ENCODE data around the gene OR6C65. TPM values are rescaled to one million over a fixed set of nuclear protein-coding genes. Genes with fewer than 3 reads are reported as not detected.

Gene OR6C65
- total and polyA plus RNA-seq, 2 donors (not counting 1 experiment from before 2014, with no cell fraction given): not detected

DNA sequence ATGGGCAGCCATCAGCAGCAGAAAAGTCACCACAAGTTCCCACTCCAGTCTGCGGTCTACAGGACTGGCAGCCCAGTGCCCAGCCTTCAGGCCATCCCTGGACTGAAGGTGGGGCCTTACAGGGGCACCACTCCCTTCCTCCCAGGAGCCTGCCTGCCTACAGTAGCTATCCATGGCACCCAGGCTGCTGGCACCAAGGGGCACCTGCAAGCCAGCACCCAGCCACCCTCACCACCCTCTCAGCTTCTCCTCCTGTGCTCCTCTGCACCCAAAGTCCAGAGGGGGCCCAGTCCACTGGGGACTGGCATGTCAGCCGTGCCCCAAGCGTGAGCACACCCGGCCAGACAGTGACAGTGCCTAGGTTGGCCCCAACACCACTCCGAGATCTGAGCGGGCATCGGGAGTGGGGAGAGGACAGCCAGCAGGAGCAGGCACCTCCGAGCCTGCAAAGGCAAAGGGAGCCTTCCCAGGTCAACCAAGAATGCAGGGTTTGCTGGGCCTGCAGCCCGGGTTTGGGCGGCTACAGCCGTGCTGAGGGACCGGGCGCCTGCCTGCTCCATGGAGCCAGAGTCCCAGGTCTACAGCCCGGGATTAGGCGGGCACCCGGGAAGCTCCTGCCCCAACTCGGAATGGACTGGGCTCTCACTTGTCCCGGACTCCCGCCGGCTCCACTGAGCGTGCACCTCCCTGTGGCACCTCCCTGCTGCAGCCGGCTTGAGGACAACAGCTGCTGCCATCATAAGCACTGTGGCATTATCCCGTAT, 8.1 kb upstream of the OR6C65 start:
- Mint-ChIP-seq H3K27me3 (peaks cover 11% of the 10 kb centered on the region), H3K9me3 (ENCODE audit: insufficient read depth) (no peaks in the 10 kb centered on the region), H3K27ac (no peak overlapping the region), H3K4me3 (no peak overlapping the region), H3K4me1 (no peaks in the 10 kb centered on the region)
- H3K4me1 ChIP-seq (ENCODE audit: control insufficient read depth in 2 of 2, insufficient read depth in 2 of 2, low read length in 2 of 2): no peaks in the 10 kb centered on the region
- ChIA-PET CTCF (no interaction called here), POLR2A (no interaction called here)
- H3K36me3 ChIP-seq (replicated peaks in 1 of 2; ENCODE audit: control extremely low read depth in 1 of 2, control insufficient read depth in 1 of 2, extremely low read depth in 1 of 2, insufficient read depth in 2 of 2, low read length in 1 of 2): no peaks in the 10 kb centered on the region
- no peak for TF ChIP-seq CTCF (IDR thresholded peaks at IDR 0.05)
- TF ChIP-seq EZH2 (IDR thresholded peaks at IDR 0.05; ENCODE audit: borderline replicate concordance, insufficient read depth, low read depth, low read length, poor library complexity, severe bottlenecking): no peak
- peaks cover 0 to 5% (median 1%) of the 10 kb centered on the region in 4 experiments for H3K27me3 ChIP-seq (replicated peaks in 1 of 4; ENCODE audit: control extremely low read depth in 1 of 4, control insufficient read depth in 3 of 4, insufficient read depth in 4 of 4, low read length in 3 of 4)
- no peak overlapping the region for H3K9ac ChIP-seq (ENCODE audit: low read length)
- no peak for DNase-seq
- H3K9me3 ChIP-seq (ENCODE audit: control extremely low read depth in 1 of 3, control insufficient read depth in 2 of 3, insufficient read depth in 1 of 3, low read length in 2 of 3): peaks cover 0 to 13% (median 0%) of the 10 kb centered on the region in 3 donors
- no peaks in the 10 kb centered on the region for H3K79me2 ChIP-seq (ENCODE audit: control insufficient read depth, insufficient read depth, low read length)
- no peak for ATAC-seq (ENCODE audit: low read depth)
- 90% methylated on average over 23 of the region's 23 CpGs for WGBS (ENCODE audit: insufficient coverage)
- H4K20me1 ChIP-seq (ENCODE audit: control insufficient read depth, insufficient read depth, low read length, poor library complexity, severe bottlenecking): no peaks in the 10 kb centered on the region
- H3K4me3 ChIP-seq (ENCODE audit: control extremely low read depth in 1 of 5, extremely low read depth in 1 of 5, insufficient read depth in 1 of 5, low read depth in 2 of 5, low read length in 4 of 5): no peak overlapping the region
- H2AFZ ChIP-seq (ENCODE audit: insufficient read depth, low read depth, low read length, poor library complexity, severe bottlenecking): no peak overlapping the region
- no peak overlapping the region for H3K27ac ChIP-seq (ENCODE audit: low read length in 2 of 2)
- no peak overlapping the region for H3K4me2 ChIP-seq (replicated peaks; ENCODE audit: low read depth, low read length, poor library complexity, severe bottlenecking)
- intact Hi-C loops (cut with micrococcal nuclease): no loop called here

DNA sequence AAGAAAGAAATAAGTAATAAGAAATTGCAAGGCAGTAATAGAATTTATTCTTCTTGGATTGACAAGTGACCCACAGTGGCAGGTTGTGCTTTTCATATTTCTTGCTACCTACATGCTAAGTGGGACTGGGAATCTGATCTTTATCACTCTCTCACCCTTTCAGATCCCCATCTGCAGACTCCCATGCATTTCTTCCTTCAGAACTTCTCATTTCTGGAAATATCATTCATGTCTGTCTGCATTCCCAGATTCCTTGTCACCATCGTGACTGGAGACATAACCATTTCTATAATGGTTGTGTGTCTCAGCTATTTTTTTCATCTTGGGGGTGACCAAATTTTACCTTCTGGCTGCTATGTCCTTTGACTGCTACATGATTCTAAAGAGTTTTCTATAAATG, 4.0 kb upstream of the OR6C65 start:
- Mint-ChIP-seq H3K4me3 (no peak overlapping the region), H3K9me3 (ENCODE audit: insufficient read depth) (no peaks in the 10 kb centered on the region), H3K27me3 (peaks cover 36% of the 10 kb centered on the region), H3K4me1 (no peaks in the 10 kb centered on the region), H3K27ac (no peak overlapping the region)
- Histone ChIP-seq H3K27me3 (replicated peaks in 1 of 4; ENCODE audit: control extremely low read depth in 1 of 4, control insufficient read depth in 3 of 4, insufficient read depth in 4 of 4, low read length in 3 of 4) (peaks cover 0 to 5% (median 1%) of the 10 kb centered on the region in 4 experiments), H3K9me3 (ENCODE audit: control extremely low read depth in 1 of 3, control insufficient read depth in 2 of 3, insufficient read depth in 1 of 3, low read length in 2 of 3) (peaks cover 0 to 13% (median 0%) of the 10 kb centered on the region in 3 donors), H2AFZ (ENCODE audit: insufficient read depth, low read depth, low read length, poor library complexity, severe bottlenecking) (no peak overlapping the region), H3K79me2 (ENCODE audit: control insufficient read depth, insufficient read depth, low read length) (no peaks in the 10 kb centered on the region), H3K9ac (ENCODE audit: low read length) (no peak overlapping the region), H3K36me3 (replicated peaks in 1 of 2; ENCODE audit: control extremely low read depth in 1 of 2, control insufficient read depth in 1 of 2, extremely low read depth in 1 of 2, insufficient read depth in 2 of 2, low read length in 1 of 2) (no peaks in the 10 kb centered on the region), H3K4me3 (ENCODE audit: control extremely low read depth in 1 of 5, extremely low read depth in 1 of 5, insufficient read depth in 1 of 5, low read depth in 2 of 5, low read length in 4 of 5) (no peak overlapping the region), H3K27ac (ENCODE audit: low read length in 2 of 2) (no peak overlapping the region), H3K4me1 (ENCODE audit: control insufficient read depth in 2 of 2, insufficient read depth in 2 of 2, low read length in 2 of 2) (no peaks in the 10 kb centered on the region), H3K4me2 (replicated peaks; ENCODE audit: low read depth, low read length, poor library complexity, severe bottlenecking) (no peak overlapping the region), H4K20me1 (ENCODE audit: control insufficient read depth, insufficient read depth, low read length, poor library complexity, severe bottlenecking) (no peaks in the 10 kb centered on the region)
- TF ChIP-seq CTCF (IDR thresholded peaks at IDR 0.05) (no peak), EZH2 (IDR thresholded peaks at IDR 0.05; ENCODE audit: borderline replicate concordance, insufficient read depth, low read depth, low read length, poor library complexity, severe bottlenecking) (no peak)
- intact Hi-C loops (cut with micrococcal nuclease): no loop called here
- WGBS (ENCODE audit: insufficient coverage): no CpG with 5 or more reads among the region's 1 CpG
- ATAC-seq (ENCODE audit: low read depth): no peak
- DNase-seq: no peak
- CTCF ChIA-PET: no interaction called here
- POLR2A ChIA-PET: no interaction called here
